HG03066 (cell line): ENCODE data around the gene RELT.

Experiments used
- ATAC-seq: cut with Tn5 transposase; IDR thresholded peaks from one replicate; pipeline ENCODE4 v1.9.1; 2021; ENCODE audit warnings: low read depth; ENCODE audit not compliant: unreplicated experiment

RELT gene

GRCh38 chr11:73401924-73402833 lies 26.0 kb downstream of the RELT start:
- no peak for ATAC-seq

- no peak for ATAC-seq
Observed at GRCh38 chr11:73402834-73403185, 26.6 kb downstream of the RELT start.

GRCh38 chr11:73403541-73403940 lies 27.3 kb downstream of the RELT start:
- no peak for ATAC-seq

GRCh38 chr11:73404048-73404447 lies 27.8 kb downstream of the RELT start:
- ATAC-seq, result no peak

GRCh38 chr11:73404506-73405145 lies 28.4 kb downstream of the RELT start:
- no peak for ATAC-seq

GRCh38 chr11:73405146-73405510 lies 28.9 kb downstream of the RELT start:
- no peak for ATAC-seq

GRCh38 chr11:73406131-73406530 lies 29.9 kb downstream of the RELT start:
- no peak for ATAC-seq

GRCh38 chr11:73406619-73407018 lies 30.4 kb downstream of the RELT start:
- no peak for ATAC-seq

GRCh38 chr11:73409431-73409830 lies 33.2 kb downstream of the RELT start:
- no peak for ATAC-seq

- no peak for ATAC-seq
Observed at GRCh38 chr11:73410627-73411026, 34.4 kb downstream of the RELT start.

- ATAC-seq, result no peak
Observed at GRCh38 chr11:73411031-73411430, 34.8 kb downstream of the RELT start.

GRCh38 chr11:73412308-73412707 lies 36.1 kb downstream of the RELT start:
- ATAC-seq, result no peak

- no peak for ATAC-seq
Observed at GRCh38 chr11:73413256-73413655, 37.1 kb downstream of the RELT start.

GRCh38 chr11:73414977-73415651 lies 38.9 kb downstream of the RELT start:
- ATAC-seq, result no peak

GRCh38 chr11:73415854-73416615 lies 39.8 kb downstream of the RELT start:
- ATAC-seq, result no peak

- no peak for ATAC-seq
Observed at GRCh38 chr11:73416786-73417185, 40.6 kb downstream of the RELT start.

- no peak for ATAC-seq
Observed at GRCh38 chr11:73420136-73420535, 43.9 kb downstream of the RELT start.

GRCh38 chr11:73422886-73423285 lies 46.7 kb downstream of the RELT start:
- ATAC-seq, result no peak

GRCh38 chr11:73423506-73423905 lies 47.3 kb downstream of the RELT start:
- ATAC-seq, result no peak

GRCh38 chr11:73425108-73425507 lies 48.9 kb downstream of the RELT start:
- ATAC-seq, result no peak
